CD8-positive, alpha-beta memory T cell (primary cell): ENCODE measurements around the gene STXBP3. TPM values are rescaled to one million over a fixed set of nuclear protein-coding genes. Genes with fewer than 3 reads are reported as not detected.
"Not testable (repeated sequence)": the region's sequence is repeated elsewhere in the genome, so short reads cannot be mapped to it uniquely, and the experiment has no call there.

Source experiments
- CTCF ChIA-PET: fragments of 350-600 bp; sonication (Branson Sonifier 250); formaldehyde crosslinking; loops from one replicate; lab custom pipeline; 2021; ENCODE audit warnings: antibody characterized with exemption; lab: Charles Lee
- POLR2A ChIA-PET: fragments of 350-600 bp; sonication (Branson Sonifier 250); formaldehyde crosslinking; loops from one replicate; lab custom pipeline; 2021; ENCODE audit warnings: antibody characterized with exemption; lab: Charles Lee
- DNase-seq, 5 donors: peaks; one replicate each; pipeline versions ENCODE4 v3.0.0 to v3.0.0-alpha.2; 2020 to 2022; ENCODE audit warnings: mixed read lengths in 1 of 5
- H3K27ac ChIP-seq: one replicate; pipeline ENCODE4 v1.7.0; 2013; ENCODE audit warnings: low read depth, mild to moderate bottlenecking, low read length, moderate library complexity
- H3K27me3 ChIP-seq: 2 replicates; pipeline ENCODE4 v1.7.0; 2013; ENCODE audit warnings: low read length, mild to moderate bottlenecking; ENCODE audit not compliant: insufficient read depth, poor library complexity, severe bottlenecking
- H3K36me3 ChIP-seq: 2 replicates; pipeline ENCODE4 v1.7.0; 2013; ENCODE audit warnings: mild to moderate bottlenecking, low read length, moderate library complexity; ENCODE audit not compliant: insufficient read depth
- H3K4me1 ChIP-seq: 2 replicates; pipeline ENCODE4 v1.7.0; 2013; ENCODE audit warnings: mild to moderate bottlenecking, low read length, moderate library complexity; ENCODE audit not compliant: insufficient read depth
- H3K4me3 ChIP-seq: 2 replicates; pipeline ENCODE4 v1.7.0; 2013; ENCODE audit warnings: mild to moderate bottlenecking, low read length
- H3K9me3 ChIP-seq: 2 replicates; pipeline ENCODE4 v1.7.0; 2013; ENCODE audit warnings: mild to moderate bottlenecking, low read length
- H3K27ac Mint-ChIP-seq, 8 donors: one replicate each; pipeline ENCODE4 v1.8.0; 2020 to 2021; ENCODE audit warnings: mixed read lengths in 8 of 8, mild to moderate bottlenecking in 6 of 8, inconsistent platforms in 3 of 8, moderate library complexity in 3 of 8
- H3K27me3 Mint-ChIP-seq, 2 donors: one replicate each; pipeline ENCODE4 v1.8.0; 2020 to 2021; ENCODE audit warnings: mixed read lengths in 2 of 2, mild to moderate bottlenecking in 1 of 2, moderate library complexity in 1 of 2
- H3K36me3 Mint-ChIP-seq, 3 donors: one replicate each; pipeline ENCODE4 v1.8.0; 2020 to 2021; ENCODE audit warnings: mixed read lengths in 3 of 3, inconsistent platforms in 1 of 3, mild to moderate bottlenecking in 1 of 3
- H3K4me1 Mint-ChIP-seq, 3 donors: one replicate each; pipeline ENCODE4 v1.8.0; 2020 to 2021; ENCODE audit warnings: mixed read lengths in 3 of 3, inconsistent platforms in 1 of 3, mild to moderate bottlenecking in 1 of 3
- H3K4me3 Mint-ChIP-seq, 7 donors: one replicate each; pipeline ENCODE4 v1.8.0; 2020 to 2021; ENCODE audit warnings: mixed read lengths in 7 of 7, mild to moderate bottlenecking in 6 of 7, moderate library complexity in 4 of 7, inconsistent platforms in 2 of 7
- H3K9me3 Mint-ChIP-seq, 5 donors: one replicate each; pipeline ENCODE4 v1.8.0; 2020 to 2022; ENCODE audit warnings: mixed read lengths in 5 of 5, mild to moderate bottlenecking in 3 of 5, moderate library complexity in 2 of 5, inconsistent platforms in 1 of 5
- polyA plus RNA-seq: library from polyadenylated mRNA; unstranded; fragments of 300-500 nt; fragmentation: Illumina TruSeq; gene quantifications from one replicate; pipeline ENCODE4 v1.2.3, GENCODE V29; 2021
- total RNA-seq, 2 experiments: library from RNA; stranded (reverse); gene quantifications; one replicate each; pipeline ENCODE4 v1.2.3, GENCODE V29; 2021

The STXBP3 gene
- total and polyA plus RNA-seq, 3 experiments from 2014 or later, result 43.2 to 54.8 (median 43.3) TPM

GRCh38 chr1:108767115-108767514, 20.6 kb downstream of the STXBP3 start:
- Mint-ChIP-seq H3K36me3 (peaks cover 7 to 53% (median 28%) of the 10 kb centered on the region in 3 donors), H3K27me3 (no peaks in the 10 kb centered on the region), H3K4me3 (no peak overlapping the region), H3K9me3 (no peaks in the 10 kb centered on the region), H3K27ac (peak overlapping the region in 1 of 8 donors; percentile 71), H3K4me1 (peaks cover 13 to 23% (median 16%) of the 10 kb centered on the region in 3 donors)
- POLR2A ChIA-PET, result no interaction called here
- Histone ChIP-seq H3K27ac (no peak overlapping the region), H3K27me3 (no peaks in the 10 kb centered on the region), H3K36me3 (peaks cover 12% of the 10 kb centered on the region), H3K4me1 (no peaks in the 10 kb centered on the region), H3K9me3 (no peaks in the 10 kb centered on the region), H3K4me3 (no peak overlapping the region)
- CTCF ChIA-PET, result no interaction called here
- DNase-seq, result no peak

- POLR2A ChIA-PET, result no interaction called here
- no peaks in the 10 kb centered on the region for H3K27me3 Mint-ChIP-seq
- Histone ChIP-seq H3K27ac (no peak overlapping the region), H3K27me3 (no peaks in the 10 kb centered on the region), H3K4me3 (no peak overlapping the region), H3K9me3 (no peaks in the 10 kb centered on the region), H3K4me1 (no peaks in the 10 kb centered on the region), H3K36me3 (peaks cover 13% of the 10 kb centered on the region)
- H3K27ac Mint-ChIP-seq, result peak overlapping the region in 2 of 8 donors; percentile 27 to 66
- DNase-seq, result no peak
- peaks cover 5 to 51% (median 26%) of the 10 kb centered on the region in 3 donors for H3K36me3 Mint-ChIP-seq
- no peaks in the 10 kb centered on the region for H3K9me3 Mint-ChIP-seq
- CTCF ChIA-PET, result no interaction called here
- peaks cover 13 to 23% (median 16%) of the 10 kb centered on the region in 3 donors for H3K4me1 Mint-ChIP-seq
- no peak overlapping the region for H3K4me3 Mint-ChIP-seq
Observed at GRCh38 chr1:108767708-108768107, 21.2 kb downstream of the STXBP3 start.

GRCh38 chr1:108777839-108778238, 31.4 kb downstream of the STXBP3 start:
- DNase-seq, result no peak
- no peak overlapping the region for H3K27ac ChIP-seq
- no peaks in the 10 kb centered on the region for H3K9me3 ChIP-seq
- Mint-ChIP-seq H3K9me3 (no peaks in the 10 kb centered on the region), H3K27me3 (no peaks in the 10 kb centered on the region), H3K36me3 (peaks cover 15 to 79% (median 26%) of the 10 kb centered on the region in 3 donors), H3K4me1 (peaks cover 0 to 2% (median 0%) of the 10 kb centered on the region in 3 donors), H3K27ac (peak overlapping the region in 1 of 8 donors; percentile 44), H3K4me3 (no peak overlapping the region)
- peaks cover 24% of the 10 kb centered on the region for H3K36me3 ChIP-seq
- H3K4me1 ChIP-seq, result no peaks in the 10 kb centered on the region
- no peak overlapping the region for H3K4me3 ChIP-seq
- no peaks in the 10 kb centered on the region for H3K27me3 ChIP-seq
- ChIA-PET POLR2A (no interaction called here), CTCF (interaction anchor here (1.0 kb wide), 1 partner anchor 85 kb away, joined by 3 read pairs; no protein-coding TSS in a partner anchor)

DNA sequence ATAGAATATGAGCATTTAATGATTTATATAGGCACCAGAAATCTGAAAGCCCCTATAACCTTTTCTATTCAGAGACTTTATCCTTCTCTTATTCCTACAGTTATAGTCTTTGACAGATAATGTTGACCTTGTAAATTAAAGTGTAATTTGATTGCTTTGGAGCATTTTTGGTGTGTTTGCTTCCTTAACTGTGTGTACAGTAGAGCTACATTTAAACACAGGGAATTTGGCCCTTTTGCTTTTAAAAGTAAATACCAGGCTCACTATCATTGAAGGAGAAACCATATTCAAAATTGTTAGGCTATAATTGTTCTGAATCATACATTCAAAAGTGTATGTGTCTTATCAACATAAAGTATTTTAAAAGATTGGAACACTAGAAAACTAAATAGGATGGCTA, 33.0 kb downstream of the STXBP3 start:
- Histone ChIP-seq H3K4me1 (no peaks in the 10 kb centered on the region), H3K36me3 (peaks cover 13% of the 10 kb centered on the region), H3K9me3 (peaks cover under 1% of the 10 kb centered on the region), H3K27ac (no peak overlapping the region), H3K27me3 (no peaks in the 10 kb centered on the region), H3K4me3 (no peak overlapping the region)
- Mint-ChIP-seq H3K4me1 (peaks cover 0 to 2% (median 0%) of the 10 kb centered on the region in 3 donors), H3K36me3 (peaks cover 26 to 78% (median 32%) of the 10 kb centered on the region in 3 donors), H3K27me3 (no peaks in the 10 kb centered on the region), H3K9me3 (peaks cover 0 to 12% (median 2%) of the 10 kb centered on the region in 5 donors), H3K27ac (peak overlapping the region in 1 of 8 donors; percentile 6), H3K4me3 (no peak overlapping the region)
- ChIA-PET CTCF (no interaction called here), POLR2A (no interaction called here)
- DNase-seq, result no peak

DNA sequence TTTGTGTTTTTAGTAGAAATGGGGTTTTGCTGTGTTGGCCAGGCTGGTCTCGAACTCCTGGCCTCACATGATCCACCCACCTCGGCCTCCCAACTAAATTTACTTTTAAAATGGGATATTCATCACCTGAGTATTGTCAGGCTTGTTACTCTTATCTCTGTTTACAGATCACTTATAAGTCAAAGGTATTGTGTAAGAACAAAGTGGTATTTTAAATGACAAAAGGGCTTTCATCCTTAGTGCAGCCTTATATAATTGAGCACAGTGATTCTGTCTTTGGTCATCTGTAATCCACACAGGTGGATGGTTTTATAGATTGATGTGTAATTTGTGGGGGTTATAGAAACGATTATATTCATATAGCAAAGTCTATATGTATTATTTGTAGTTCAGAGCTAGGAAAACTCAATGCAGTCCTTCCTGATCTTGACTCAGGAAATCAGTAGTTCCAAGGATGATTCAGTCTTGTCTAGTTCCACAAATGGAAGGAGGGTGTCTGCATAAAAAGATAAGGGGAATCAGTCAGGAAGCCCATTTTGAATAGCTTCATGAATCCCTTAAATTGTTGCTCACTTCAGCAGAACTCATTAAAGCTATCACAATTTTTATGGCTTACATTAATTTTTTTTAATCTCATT, 34.6 kb downstream of the STXBP3 start:
- H3K9me3 Mint-ChIP-seq, result peaks cover 2 to 22% (median 17%) of the 10 kb centered on the region in 5 donors
- DNase-seq, result no peak
- Histone ChIP-seq H3K9me3 (peaks cover 12% of the 10 kb centered on the region), H3K27ac (no peak overlapping the region), H3K36me3 (peaks cover 25% of the 10 kb centered on the region), H3K4me1 (no peaks in the 10 kb centered on the region), H3K4me3 (no peak overlapping the region), H3K27me3 (no peaks in the 10 kb centered on the region)
- H3K4me3 Mint-ChIP-seq, result no peak overlapping the region
- ChIA-PET POLR2A (no interaction called here), CTCF (no interaction called here)
- H3K27me3 Mint-ChIP-seq, result no peaks in the 10 kb centered on the region
- H3K36me3 Mint-ChIP-seq, result peaks cover 35 to 83% (median 39%) of the 10 kb centered on the region in 3 donors
- peak overlapping the region in 2 of 8 donors; percentile 40 to 53 for H3K27ac Mint-ChIP-seq
- peaks cover 0 to 2% (median 0%) of the 10 kb centered on the region in 3 donors for H3K4me1 Mint-ChIP-seq

DNA sequence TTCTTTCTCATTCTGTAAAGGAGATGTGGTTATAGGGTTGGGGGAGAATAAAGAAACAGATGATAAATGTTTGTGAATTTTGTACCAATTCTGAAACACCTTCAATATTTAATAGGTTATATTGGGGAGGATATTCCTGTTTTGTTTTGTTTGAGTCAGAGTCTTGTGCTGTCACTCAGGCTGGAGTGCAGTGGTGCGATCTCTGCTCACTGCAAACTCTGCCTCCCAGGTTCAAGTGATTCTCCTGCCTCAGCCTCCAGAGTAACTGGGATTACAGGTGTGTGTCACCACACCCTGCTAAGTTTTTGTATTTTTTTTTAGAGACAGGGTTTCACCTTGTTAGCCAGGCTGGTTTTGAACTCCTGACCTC, 35.1 kb downstream of the STXBP3 start:
- H3K9me3 ChIP-seq, result peaks cover 12% of the 10 kb centered on the region
- H3K4me3 Mint-ChIP-seq, H3K27me3 ChIP-seq, CTCF ChIA-PET, H3K4me1 Mint-ChIP-seq, H3K27me3 Mint-ChIP-seq, POLR2A ChIA-PET, H3K27ac ChIP-seq, DNase-seq, H3K27ac Mint-ChIP-seq, H3K4me3 ChIP-seq, H3K4me1 ChIP-seq: not testable (repeated sequence)
- H3K36me3 ChIP-seq, result peaks cover 23% of the 10 kb centered on the region
- Mint-ChIP-seq H3K36me3 (peaks cover 38 to 84% (median 41%) of the 10 kb centered on the region in 3 donors), H3K9me3 (peaks cover 2 to 27% (median 20%) of the 10 kb centered on the region in 5 donors)

GRCh38 chr1:108785264-108785663, 38.8 kb downstream of the STXBP3 start:
- Mint-ChIP-seq H3K4me1 (peaks cover 0 to 2% (median 0%) of the 10 kb centered on the region in 3 donors), H3K4me3 (no peak overlapping the region), H3K27ac (no peak overlapping the region), H3K9me3 (peaks cover 2 to 32% (median 20%) of the 10 kb centered on the region in 5 donors), H3K27me3 (peaks cover 0 to under 1% of the 10 kb centered on the region in 2 donors), H3K36me3 (peaks cover 52 to 90% (median 60%) of the 10 kb centered on the region in 3 donors)
- Histone ChIP-seq H3K9me3 (peaks cover 12% of the 10 kb centered on the region), H3K27ac (no peak overlapping the region), H3K4me3 (no peak overlapping the region), H3K27me3 (no peaks in the 10 kb centered on the region), H3K4me1 (no peaks in the 10 kb centered on the region), H3K36me3 (peaks cover 18% of the 10 kb centered on the region)
- no peak for DNase-seq
- ChIA-PET POLR2A (no interaction called here), CTCF (interaction anchor here (1.2 kb wide), 1 partner anchor 17 kb away, joined by 3 read pairs; no protein-coding TSS in a partner anchor)

DNA sequence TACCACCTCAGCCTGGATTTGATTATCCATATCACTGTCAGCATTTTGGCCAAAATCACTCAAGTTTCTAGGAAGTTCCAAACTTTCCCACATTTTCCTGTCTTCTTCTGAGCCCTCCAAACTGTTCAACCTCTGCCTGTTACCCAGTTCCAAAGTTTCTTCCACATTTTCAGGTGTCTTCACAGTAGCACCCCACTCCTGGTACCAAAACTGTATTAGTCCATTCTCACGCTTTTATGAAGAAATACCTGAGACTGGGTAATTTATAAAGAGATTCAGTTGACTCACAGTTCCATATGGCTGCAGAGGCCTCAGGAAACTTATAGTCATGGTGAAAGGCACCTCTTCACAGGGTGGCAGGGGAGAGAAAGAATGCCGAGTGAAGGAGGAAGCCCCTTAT, 39.4 kb downstream of the STXBP3 start:
- peaks cover 0 to 2% (median 0%) of the 10 kb centered on the region in 3 donors for H3K4me1 Mint-ChIP-seq
- H3K36me3 ChIP-seq, result peaks cover 18% of the 10 kb centered on the region
- peaks cover 54 to 93% (median 66%) of the 10 kb centered on the region in 3 donors for H3K36me3 Mint-ChIP-seq
- H3K4me1 ChIP-seq, result no peaks in the 10 kb centered on the region
- ChIA-PET CTCF (no interaction called here), POLR2A (interaction anchor here (0.6 kb wide), 1 partner anchor 48 kb away, joined by 3 read pairs; no protein-coding TSS in a partner anchor)
- H3K27me3 Mint-ChIP-seq, result peaks cover 0 to 1% of the 10 kb centered on the region in 2 donors
- no peak overlapping the region for H3K4me3 ChIP-seq
- peaks cover 2 to 32% (median 20%) of the 10 kb centered on the region in 5 donors for H3K9me3 Mint-ChIP-seq
- no peak overlapping the region for H3K27ac Mint-ChIP-seq
- no peak overlapping the region for H3K4me3 Mint-ChIP-seq
- H3K9me3 ChIP-seq, result peaks cover 12% of the 10 kb centered on the region
- H3K27me3 ChIP-seq, result no peaks in the 10 kb centered on the region
- DNase-seq, result no peak
- H3K27ac ChIP-seq, result no peak overlapping the region
